Upper lobe of left lung (tissue), 4 donors: Measurements from ENCODE around the gene ROR2.

Experiments
- POLR2A ChIP-seq, 4 donors: fragments of 450-650 bp; IDR thresholded peaks; one replicate each; pipeline ENCODE4 v1.5.1; 2016 to 2017; ENCODE audit warnings: antibody characterized with exemption in 4 of 4, mild to moderate bottlenecking in 2 of 4
- TF ChIP-seq, protein P1 (sequence below), 6 experiments: fragments of 450-650 bp in 4 of 6; fragments of 200-600 bp in 2 of 6; sonication (generic) in 2 of 6; IDR thresholded peaks; one replicate each; pipeline ENCODE4 v1.5.1; 2016 to 2019; ENCODE audit warnings: antibody characterized with exemption in 6 of 6

DNA sequence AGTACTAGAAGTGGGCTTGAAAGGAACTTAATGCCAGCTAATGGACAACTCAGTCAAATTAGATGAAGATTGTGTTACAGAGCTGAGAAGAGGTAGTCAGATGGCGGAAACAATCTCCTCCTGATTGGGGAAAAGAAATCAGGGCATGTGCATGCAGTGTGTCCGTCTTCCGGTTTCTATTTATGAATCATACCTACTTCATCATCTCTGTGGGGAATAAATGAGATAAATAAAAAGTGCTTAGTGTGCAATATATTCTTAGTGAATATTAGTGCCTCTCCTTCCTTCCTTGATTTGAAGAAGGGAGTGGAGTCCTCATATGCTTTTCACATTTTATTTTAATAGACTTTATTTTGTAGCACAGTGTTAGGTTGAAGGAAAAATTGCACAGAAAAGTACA, 417.7 kb downstream of the ROR2 start:
- TF ChIP-seq, protein P1, sequence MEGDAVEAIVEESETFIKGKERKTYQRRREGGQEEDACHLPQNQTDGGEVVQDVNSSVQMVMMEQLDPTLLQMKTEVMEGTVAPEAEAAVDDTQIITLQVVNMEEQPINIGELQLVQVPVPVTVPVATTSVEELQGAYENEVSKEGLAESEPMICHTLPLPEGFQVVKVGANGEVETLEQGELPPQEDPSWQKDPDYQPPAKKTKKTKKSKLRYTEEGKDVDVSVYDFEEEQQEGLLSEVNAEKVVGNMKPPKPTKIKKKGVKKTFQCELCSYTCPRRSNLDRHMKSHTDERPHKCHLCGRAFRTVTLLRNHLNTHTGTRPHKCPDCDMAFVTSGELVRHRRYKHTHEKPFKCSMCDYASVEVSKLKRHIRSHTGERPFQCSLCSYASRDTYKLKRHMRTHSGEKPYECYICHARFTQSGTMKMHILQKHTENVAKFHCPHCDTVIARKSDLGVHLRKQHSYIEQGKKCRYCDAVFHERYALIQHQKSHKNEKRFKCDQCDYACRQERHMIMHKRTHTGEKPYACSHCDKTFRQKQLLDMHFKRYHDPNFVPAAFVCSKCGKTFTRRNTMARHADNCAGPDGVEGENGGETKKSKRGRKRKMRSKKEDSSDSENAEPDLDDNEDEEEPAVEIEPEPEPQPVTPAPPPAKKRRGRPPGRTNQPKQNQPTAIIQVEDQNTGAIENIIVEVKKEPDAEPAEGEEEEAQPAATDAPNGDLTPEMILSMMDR (IDR thresholded peaks at IDR 0.05) = no peak
- TF ChIP-seq POLR2A (IDR thresholded peaks at IDR 0.05) = no peak
